Mesenchymal stem cell (in vitro differentiated cells and primary cell): ENCODE results near the gene CDC42BPA.
A peak's percentile ranks its signal among the peaks of the same experiment; 100 is the strongest.
"Not testable (repeated sequence)": the region's sequence is repeated elsewhere in the genome, so short reads cannot be mapped to it uniquely, and the experiment has no call there.

Source experiments
- DNase-seq: peaks from one replicate; pipeline ENCODE4 v3.0.0-alpha.2; 2013
- H2AFZ ChIP-seq: one replicate; pipeline ENCODE4 v1.6.1; 2013; ENCODE audit warnings: low read depth, mild to moderate bottlenecking, control low read depth, inconsistent platforms, low read length, moderate library complexity
- H2AK5ac ChIP-seq: 2 replicates; pipeline ENCODE4 v1.6.1; 2013; ENCODE audit warnings: low read length, moderate library complexity, mild to moderate bottlenecking, inconsistent platforms; ENCODE audit not compliant: severe bottlenecking
- H2BK120ac ChIP-seq: one replicate; pipeline ENCODE4 v1.6.1; 2013; ENCODE audit warnings: low read depth, mild to moderate bottlenecking, inconsistent platforms, low read length, moderate library complexity
- H2BK12ac ChIP-seq, 2 experiments: one replicate each; pipeline ENCODE4 v1.6.1; 2013; ENCODE audit warnings: inconsistent platforms in 2 of 2, low read length in 2 of 2, mild to moderate bottlenecking in 2 of 2, moderate library complexity in 2 of 2, control low read depth in 1 of 2
- H2BK15ac ChIP-seq: one replicate; pipeline ENCODE4 v1.6.1; 2013; ENCODE audit warnings: mild to moderate bottlenecking, low read depth, inconsistent platforms; ENCODE audit not compliant: poor library complexity, severe bottlenecking
- H2BK5ac ChIP-seq: 2 replicates; pipeline ENCODE4 v1.6.1; 2013; ENCODE audit warnings: low read depth, mild to moderate bottlenecking, low read length, control low read depth, inconsistent platforms; ENCODE audit not compliant: poor library complexity, severe bottlenecking
- H3K14ac ChIP-seq, 2 experiments: one replicate each; pipeline ENCODE4 v1.6.1; 2013; ENCODE audit warnings: inconsistent platforms in 2 of 2, low read length in 2 of 2, control low read depth in 1 of 2, mild to moderate bottlenecking in 1 of 2, moderate library complexity in 1 of 2
- H3K18ac ChIP-seq, 2 experiments: one replicate each; pipeline ENCODE4 v1.6.1; 2013; ENCODE audit warnings: inconsistent platforms in 2 of 2, low read length in 2 of 2, control low read depth in 1 of 2, low read depth in 1 of 2, mild to moderate bottlenecking in 1 of 2
- H3K23ac ChIP-seq, 2 experiments: one replicate each; pipeline ENCODE4 v1.6.1; 2013; ENCODE audit warnings: inconsistent platforms in 2 of 2, low read length in 2 of 2, mild to moderate bottlenecking in 2 of 2, moderate library complexity in 2 of 2, control low read depth in 1 of 2
- H3K27ac ChIP-seq: 2 replicates; pipeline ENCODE4 v1.5.1; 2013; ENCODE audit warnings: mild to moderate bottlenecking, moderate library complexity, low read length, control low read depth, inconsistent platforms; ENCODE audit not compliant: poor library complexity, severe bottlenecking
- H3K27me3 ChIP-seq, 2 experiments: 2 replicates each; pipeline versions ENCODE4 v1.6.1 to v1.7.0; 2013; ENCODE audit warnings: low read length in 2 of 2, mild to moderate bottlenecking in 2 of 2, moderate library complexity in 2 of 2, control low read depth in 1 of 2, inconsistent platforms in 1 of 2; ENCODE audit not compliant: control insufficient read depth in 1 of 2, insufficient read depth in 1 of 2
- H3K36me3 ChIP-seq, 2 experiments: 2 replicates each; pipeline versions ENCODE4 v1.6.1 to v1.7.0; 2013; ENCODE audit warnings: low read length in 2 of 2, control low read depth in 1 of 2, inconsistent platforms in 1 of 2, low read depth in 1 of 2, mild to moderate bottlenecking in 1 of 2; ENCODE audit not compliant: insufficient read depth in 2 of 2, control insufficient read depth in 1 of 2
- H3K4ac ChIP-seq, 2 experiments: one replicate each; pipeline ENCODE4 v1.6.1; 2013; ENCODE audit warnings: inconsistent platforms in 2 of 2, low read length in 2 of 2, mild to moderate bottlenecking in 2 of 2, moderate library complexity in 2 of 2, control low read depth in 1 of 2, low read depth in 1 of 2
- H3K4me1 ChIP-seq: 2 replicates; pipeline ENCODE4 v1.6.1; 2013; ENCODE audit warnings: low read depth, low read length, control low read depth; ENCODE audit not compliant: control insufficient read depth, insufficient read depth
- H3K4me2 ChIP-seq: 2 replicates; pipeline ENCODE4 v1.6.1; 2013; ENCODE audit warnings: low read length, mild to moderate bottlenecking, inconsistent platforms; ENCODE audit not compliant: poor library complexity, severe bottlenecking
- H3K4me3 ChIP-seq, 2 experiments: 2 replicates each; pipeline versions ENCODE4 v1.5.1 to v1.7.0; 2013; ENCODE audit warnings: low read length in 2 of 2, mild to moderate bottlenecking in 2 of 2, control low read depth in 1 of 2, low read depth in 1 of 2; ENCODE audit not compliant: insufficient read depth in 1 of 2
- H3K79me1 ChIP-seq: replicated peaks from 2 replicates; pipeline ENCODE4 v1.6.1; 2013; ENCODE audit warnings: mild to moderate bottlenecking, control low read depth, low read length, inconsistent platforms; ENCODE audit not compliant: poor library complexity, severe bottlenecking
- H3K9ac ChIP-seq: 2 replicates; pipeline ENCODE4 v1.7.0; 2013; ENCODE audit warnings: mild to moderate bottlenecking, low read length, moderate library complexity
- H3K9me3 ChIP-seq: 2 replicates; pipeline ENCODE4 v1.7.0; 2013; ENCODE audit warnings: mild to moderate bottlenecking, low read length; ENCODE audit not compliant: control insufficient read depth
- H4K8ac ChIP-seq: one replicate; pipeline ENCODE4 v1.6.1; 2013; ENCODE audit warnings: inconsistent platforms, mild to moderate bottlenecking, low read length, moderate library complexity
- H4K91ac ChIP-seq: one replicate; pipeline ENCODE4 v1.6.1; 2013; ENCODE audit warnings: mild to moderate bottlenecking, low read length, inconsistent platforms
- WGBS: methylation state at CpG from one replicate; pipeline ENCODE4 v1.1.7; 2013; ENCODE audit warnings: mixed read lengths; 5-methylcytosine and 5-hydroxymethylcytosine counted together

Gene CDC42BPA

GRCh38 chr1:227343206-227343605, 24.9 kb upstream of the CDC42BPA start:
- Histone ChIP-seq H2BK5ac (no peak overlapping the region), H3K14ac (no peak overlapping the region), H3K23ac (no peak overlapping the region), H3K27me3 (no peaks in the 10 kb centered on the region), H4K8ac (no peak overlapping the region), H2AFZ (no peak overlapping the region), H2BK120ac (no peak overlapping the region), H2AK5ac (no peak overlapping the region), H3K4me2 (no peak overlapping the region), H3K27ac (peak overlapping the region; percentile 38), H3K4me3 (no peak overlapping the region), H3K4me1 (peaks cover 1% of the 10 kb centered on the region), H4K91ac (no peak overlapping the region), H3K36me3 (no peaks in the 10 kb centered on the region), H3K9ac (peak overlapping the region; percentile 50), H2BK15ac (no peak overlapping the region), H3K79me1 (no peaks in the 10 kb centered on the region), H3K4ac (no peak overlapping the region), H2BK12ac (no peak overlapping the region), H3K9me3 (peaks cover 6% of the 10 kb centered on the region), H3K18ac (no peak overlapping the region)
- no peak for DNase-seq

GRCh38 chr1:227342075-227342829, 24.0 kb upstream of the CDC42BPA start:
- DNase-seq, result no peak
- Histone ChIP-seq H3K79me1 (no peaks in the 10 kb centered on the region), H3K4me1 (peaks cover 1% of the 10 kb centered on the region), H3K23ac (no peak overlapping the region), H2BK15ac (no peak overlapping the region), H3K27me3 (no peaks in the 10 kb centered on the region), H3K9me3 (peaks cover 6% of the 10 kb centered on the region), H3K27ac (no peak overlapping the region), H3K14ac (no peak overlapping the region), H3K9ac (no peak overlapping the region), H2AFZ (no peak overlapping the region), H3K4me2 (no peak overlapping the region), H3K4me3 (no peak overlapping the region), H2BK12ac (no peak overlapping the region), H4K8ac (no peak overlapping the region), H4K91ac (no peak overlapping the region), H3K4ac (no peak overlapping the region), H2BK120ac (no peak overlapping the region), H2AK5ac (no peak overlapping the region), H3K36me3 (no peaks in the 10 kb centered on the region), H3K18ac (no peak overlapping the region), H2BK5ac (no peak overlapping the region)
- 96% methylated on average over 3 of the region's 3 CpGs for WGBS

GRCh38 chr1:227336136-227336535, 17.8 kb upstream of the CDC42BPA start:
- H3K27ac ChIP-seq, H3K4me3 ChIP-seq, H3K79me1 ChIP-seq, H3K14ac ChIP-seq, H2BK15ac ChIP-seq, H4K91ac ChIP-seq, H2AK5ac ChIP-seq, H2BK5ac ChIP-seq, H2AFZ ChIP-seq, H3K18ac ChIP-seq, H3K23ac ChIP-seq, DNase-seq, H3K9ac ChIP-seq, H2BK12ac ChIP-seq, H3K4me2 ChIP-seq, H4K8ac ChIP-seq, H3K27me3 ChIP-seq, H3K36me3 ChIP-seq, H3K4ac ChIP-seq, H2BK120ac ChIP-seq, H3K4me1 ChIP-seq: not testable (repeated sequence)
- WGBS, result 96% methylated on average over 4 of the region's 4 CpGs
- H3K9me3 ChIP-seq, result peaks cover 16% of the 10 kb centered on the region

GRCh38 chr1:227335242-227336020, 17.1 kb upstream of the CDC42BPA start:
- no peak overlapping the region for H2BK5ac ChIP-seq
- H3K18ac ChIP-seq, result no peak overlapping the region
- no peaks in the 10 kb centered on the region for H3K79me1 ChIP-seq
- WGBS, result 80% methylated on average over 4 of the region's 5 CpGs
- no peak overlapping the region for H2AFZ ChIP-seq
- no peak overlapping the region for H3K14ac ChIP-seq
- no peak overlapping the region for H2BK120ac ChIP-seq
- H3K27me3 ChIP-seq, result no peaks in the 10 kb centered on the region
- peak overlapping the region; percentile 48 for H2BK15ac ChIP-seq
- H3K36me3 ChIP-seq, result no peaks in the 10 kb centered on the region
- no peak overlapping the region for H4K8ac ChIP-seq
- H3K4me3 ChIP-seq, result no peak overlapping the region
- no peaks in the 10 kb centered on the region for H3K4me1 ChIP-seq
- no peak overlapping the region for H4K91ac ChIP-seq
- H3K4me2 ChIP-seq, result no peak overlapping the region
- H3K4ac ChIP-seq, result no peak overlapping the region
- DNase-seq, result no peak
- H3K23ac ChIP-seq, result no peak overlapping the region
- H2BK12ac ChIP-seq, result peak overlapping the region in 1 of 2 experiments; percentile 32
- H3K9me3 ChIP-seq, result peaks cover 16% of the 10 kb centered on the region
- no peak overlapping the region for H2AK5ac ChIP-seq
- H3K9ac ChIP-seq, result no peak overlapping the region
- no peak overlapping the region for H3K27ac ChIP-seq
